ENCODE measurements around the gene FHIP1A.

Gene FHIP1A

DNA sequence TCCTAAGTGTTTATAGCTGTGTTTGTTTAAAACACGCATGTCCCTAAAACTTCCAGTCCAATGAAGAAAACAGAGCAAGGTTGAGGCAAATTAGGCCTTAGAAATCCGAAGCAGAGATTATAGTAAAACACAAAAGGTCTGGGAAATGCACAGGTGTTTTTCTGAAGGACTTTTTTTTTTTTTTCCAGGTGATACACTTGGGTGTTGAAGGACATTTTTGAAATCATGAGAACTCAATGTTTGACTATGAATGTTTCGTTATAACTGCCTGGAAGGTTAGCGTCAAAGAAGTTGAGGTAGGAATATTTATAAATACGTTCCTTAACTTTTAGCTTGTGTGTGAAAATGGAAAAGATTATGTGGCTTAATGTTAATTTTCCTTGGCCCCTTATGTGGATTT, 45.5 kb downstream of the FHIP1A start:
- H3K27ac ChIP-seq (replicated peaks): no peak overlapping the region
- DNase-seq (ENCODE audit: low read depth in 1 of 2, low spot score in 1 of 2): no peak
- no peak overlapping the region for H3K4me3 ChIP-seq (replicated peaks; ENCODE audit: insufficient read depth, low read length)
- no peak for TF ChIP-seq GABPA (IDR thresholded peaks at IDR 0.05; ENCODE audit: low read depth)
- H3K27me3 ChIP-seq (ENCODE audit: insufficient read depth, poor library complexity, severe bottlenecking): peaks cover 5% of the 10 kb centered on the region

DNA sequence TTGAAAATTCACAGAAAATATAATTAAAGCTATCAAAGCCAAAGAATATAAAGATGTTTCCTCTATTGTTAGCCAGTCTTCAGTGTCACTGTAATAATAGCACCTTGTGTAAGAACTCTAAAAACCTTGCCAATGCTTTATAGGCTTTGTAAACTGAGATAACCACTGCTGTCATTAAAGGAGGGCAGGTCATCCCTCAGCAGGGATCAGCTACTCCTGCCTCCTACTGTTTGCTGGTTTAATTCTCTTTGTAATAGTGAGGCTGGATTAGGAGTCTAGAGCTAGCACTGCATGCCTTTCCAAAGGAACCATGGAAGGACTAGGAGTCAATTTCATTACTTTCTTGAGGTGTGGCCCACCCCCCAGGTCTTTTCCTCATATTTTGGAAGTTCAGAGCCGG, 46.2 kb downstream of the FHIP1A start:
- Histone ChIP-seq H3K4me3 (replicated peaks; ENCODE audit: insufficient read depth, low read length) (no peak overlapping the region), H3K27ac (replicated peaks) (no peak overlapping the region), H3K27me3 (ENCODE audit: insufficient read depth, poor library complexity, severe bottlenecking) (peaks cover 6% of the 10 kb centered on the region)
- TF ChIP-seq, protein P1, sequence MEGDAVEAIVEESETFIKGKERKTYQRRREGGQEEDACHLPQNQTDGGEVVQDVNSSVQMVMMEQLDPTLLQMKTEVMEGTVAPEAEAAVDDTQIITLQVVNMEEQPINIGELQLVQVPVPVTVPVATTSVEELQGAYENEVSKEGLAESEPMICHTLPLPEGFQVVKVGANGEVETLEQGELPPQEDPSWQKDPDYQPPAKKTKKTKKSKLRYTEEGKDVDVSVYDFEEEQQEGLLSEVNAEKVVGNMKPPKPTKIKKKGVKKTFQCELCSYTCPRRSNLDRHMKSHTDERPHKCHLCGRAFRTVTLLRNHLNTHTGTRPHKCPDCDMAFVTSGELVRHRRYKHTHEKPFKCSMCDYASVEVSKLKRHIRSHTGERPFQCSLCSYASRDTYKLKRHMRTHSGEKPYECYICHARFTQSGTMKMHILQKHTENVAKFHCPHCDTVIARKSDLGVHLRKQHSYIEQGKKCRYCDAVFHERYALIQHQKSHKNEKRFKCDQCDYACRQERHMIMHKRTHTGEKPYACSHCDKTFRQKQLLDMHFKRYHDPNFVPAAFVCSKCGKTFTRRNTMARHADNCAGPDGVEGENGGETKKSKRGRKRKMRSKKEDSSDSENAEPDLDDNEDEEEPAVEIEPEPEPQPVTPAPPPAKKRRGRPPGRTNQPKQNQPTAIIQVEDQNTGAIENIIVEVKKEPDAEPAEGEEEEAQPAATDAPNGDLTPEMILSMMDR (IDR thresholded peaks at IDR 0.05; ENCODE audit: insufficient read depth, low read length): no peak
- TF ChIP-seq GABPA (IDR thresholded peaks at IDR 0.05; ENCODE audit: low read depth) (no peak), SPI1 (IDR thresholded peaks at IDR 0.05; ENCODE audit: borderline replicate concordance, low read depth) (no peak), POLR2AphosphoS5 (IDR thresholded peaks at IDR 0.05; ENCODE audit: low read depth) (no peak)
- TF ChIP-seq, protein P2, sequence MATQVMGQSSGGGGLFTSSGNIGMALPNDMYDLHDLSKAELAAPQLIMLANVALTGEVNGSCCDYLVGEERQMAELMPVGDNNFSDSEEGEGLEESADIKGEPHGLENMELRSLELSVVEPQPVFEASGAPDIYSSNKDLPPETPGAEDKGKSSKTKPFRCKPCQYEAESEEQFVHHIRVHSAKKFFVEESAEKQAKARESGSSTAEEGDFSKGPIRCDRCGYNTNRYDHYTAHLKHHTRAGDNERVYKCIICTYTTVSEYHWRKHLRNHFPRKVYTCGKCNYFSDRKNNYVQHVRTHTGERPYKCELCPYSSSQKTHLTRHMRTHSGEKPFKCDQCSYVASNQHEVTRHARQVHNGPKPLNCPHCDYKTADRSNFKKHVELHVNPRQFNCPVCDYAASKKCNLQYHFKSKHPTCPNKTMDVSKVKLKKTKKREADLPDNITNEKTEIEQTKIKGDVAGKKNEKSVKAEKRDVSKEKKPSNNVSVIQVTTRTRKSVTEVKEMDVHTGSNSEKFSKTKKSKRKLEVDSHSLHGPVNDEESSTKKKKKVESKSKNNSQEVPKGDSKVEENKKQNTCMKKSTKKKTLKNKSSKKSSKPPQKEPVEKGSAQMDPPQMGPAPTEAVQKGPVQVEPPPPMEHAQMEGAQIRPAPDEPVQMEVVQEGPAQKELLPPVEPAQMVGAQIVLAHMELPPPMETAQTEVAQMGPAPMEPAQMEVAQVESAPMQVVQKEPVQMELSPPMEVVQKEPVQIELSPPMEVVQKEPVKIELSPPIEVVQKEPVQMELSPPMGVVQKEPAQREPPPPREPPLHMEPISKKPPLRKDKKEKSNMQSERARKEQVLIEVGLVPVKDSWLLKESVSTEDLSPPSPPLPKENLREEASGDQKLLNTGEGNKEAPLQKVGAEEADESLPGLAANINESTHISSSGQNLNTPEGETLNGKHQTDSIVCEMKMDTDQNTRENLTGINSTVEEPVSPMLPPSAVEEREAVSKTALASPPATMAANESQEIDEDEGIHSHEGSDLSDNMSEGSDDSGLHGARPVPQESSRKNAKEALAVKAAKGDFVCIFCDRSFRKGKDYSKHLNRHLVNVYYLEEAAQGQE (IDR thresholded peaks at IDR 0.05; ENCODE audit: insufficient replicate concordance, low read depth): no peak
- DNase-seq (ENCODE audit: low read depth in 1 of 2, low spot score in 1 of 2): no peak

DNA sequence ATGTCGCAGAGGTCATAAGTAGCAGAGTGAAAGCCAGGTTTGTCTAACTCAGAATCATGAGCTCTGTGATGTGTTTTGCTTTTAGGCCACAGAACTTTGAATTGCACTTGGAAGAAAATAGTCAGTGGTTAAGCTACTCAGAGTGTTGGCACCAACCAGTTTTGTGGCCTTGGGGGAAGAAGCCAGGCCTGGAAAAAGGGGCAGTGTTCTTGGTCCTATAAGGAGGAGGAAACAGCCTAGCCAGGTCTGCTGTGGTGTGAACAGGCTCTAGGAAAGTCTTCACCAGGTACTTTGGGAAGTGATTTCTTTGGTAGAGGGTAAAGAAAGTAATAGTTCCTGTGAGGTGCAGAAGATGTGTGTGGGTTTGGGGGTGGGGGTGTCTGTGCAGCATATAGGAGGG, 49.2 kb downstream of the FHIP1A start:
- Histone ChIP-seq H3K27ac (replicated peaks) (no peak overlapping the region), H3K4me3 (replicated peaks; ENCODE audit: insufficient read depth, low read length) (no peak overlapping the region), H3K27me3 (ENCODE audit: insufficient read depth, poor library complexity, severe bottlenecking) (peaks cover 6% of the 10 kb centered on the region)
- TF ChIP-seq, protein P2 (IDR thresholded peaks at IDR 0.05; ENCODE audit: insufficient replicate concordance, low read depth): no peak
- TF ChIP-seq POLR2AphosphoS5 (IDR thresholded peaks at IDR 0.05; ENCODE audit: low read depth) (no peak), GABPA (IDR thresholded peaks at IDR 0.05; ENCODE audit: low read depth) (no peak), SPI1 (IDR thresholded peaks at IDR 0.05; ENCODE audit: borderline replicate concordance, low read depth) (no peak)
- TF ChIP-seq, protein P1 (IDR thresholded peaks at IDR 0.05; ENCODE audit: insufficient read depth, low read length): no peak
- DNase-seq (ENCODE audit: low read depth in 1 of 2, low spot score in 1 of 2): no peak

Data from HL-60 (cell line).